Measurements from ENCODE around the gene DDOST.

The DDOST gene

GRCh38 chr1:20661207-20662109 lies at the start of gene DDOST:
TSS of gene DDOST (minus strand) at chr1:20661369. CDS start at chr1:20661350, 19 bp downstream.
- no peaks in the 10 kb centered on the region for H3K9me3 ChIP-seq (ENCODE audit: control insufficient read depth in 1 of 2, low read length in 2 of 2)
- no peaks in the 10 kb centered on the region for H3K27me3 ChIP-seq (ENCODE audit: low read depth, low read length)
- H3K36me3 ChIP-seq (ENCODE audit: control insufficient read depth in 1 of 2, insufficient read depth in 2 of 2, low read length in 2 of 2), result peaks cover 12 to 18% of the 10 kb centered on the region in 2 donors
- peak within 1 kb of the TSS; percentile 87 to 88 for H3K4me3 ChIP-seq (ENCODE audit: low read depth in 1 of 2, low read length in 2 of 2)
- peaks cover 0 to 21% of the 10 kb centered on the region in 2 donors for H3K4me1 ChIP-seq (ENCODE audit: control insufficient read depth in 1 of 2, insufficient read depth in 2 of 2, low read length in 2 of 2)
- H3K27ac ChIP-seq (ENCODE audit: low read length), result peak within 1 kb of the TSS; percentile 80

GRCh38 chr1:20710469-20711284 lies 49.5 kb upstream of the DDOST start:
- no peak overlapping the region for H3K4me3 ChIP-seq (ENCODE audit: low read depth in 1 of 2, low read length in 2 of 2)
- peaks cover 5% of the 10 kb centered on the region for H3K27me3 ChIP-seq (ENCODE audit: low read depth, low read length)
- no peaks in the 10 kb centered on the region for H3K36me3 ChIP-seq (ENCODE audit: control insufficient read depth in 1 of 2, insufficient read depth in 2 of 2, low read length in 2 of 2)
- no peaks in the 10 kb centered on the region for H3K9me3 ChIP-seq (ENCODE audit: control insufficient read depth in 1 of 2, low read length in 2 of 2)
- H3K4me1 ChIP-seq (ENCODE audit: control insufficient read depth in 1 of 2, insufficient read depth in 2 of 2, low read length in 2 of 2), result no peaks in the 10 kb centered on the region
- no peak overlapping the region for H3K27ac ChIP-seq (ENCODE audit: low read length)

- H3K4me3 ChIP-seq (ENCODE audit: low read depth in 1 of 2, low read length in 2 of 2), result no peak overlapping the region
- no peaks in the 10 kb centered on the region for H3K36me3 ChIP-seq (ENCODE audit: control insufficient read depth in 1 of 2, insufficient read depth in 2 of 2, low read length in 2 of 2)
- no peaks in the 10 kb centered on the region for H3K9me3 ChIP-seq (ENCODE audit: control insufficient read depth in 1 of 2, low read length in 2 of 2)
- H3K27me3 ChIP-seq (ENCODE audit: low read depth, low read length), result peaks cover 5% of the 10 kb centered on the region
- no peak overlapping the region for H3K27ac ChIP-seq (ENCODE audit: low read length)
- no peaks in the 10 kb centered on the region for H3K4me1 ChIP-seq (ENCODE audit: control insufficient read depth in 1 of 2, insufficient read depth in 2 of 2, low read length in 2 of 2)
These were observed 48.7 kb upstream of the DDOST start for GRCh38 chr1:20709868-20710267.

GRCh38 chr1:20708891-20709290 lies 47.7 kb upstream of the DDOST start:
- no peaks in the 10 kb centered on the region for H3K4me1 ChIP-seq (ENCODE audit: control insufficient read depth in 1 of 2, insufficient read depth in 2 of 2, low read length in 2 of 2)

GRCh38 chr1:20708057-20708456 lies 46.9 kb upstream of the DDOST start:
- no peak overlapping the region for H3K4me3 ChIP-seq (ENCODE audit: low read depth in 1 of 2, low read length in 2 of 2)
- no peaks in the 10 kb centered on the region for H3K36me3 ChIP-seq (ENCODE audit: control insufficient read depth in 1 of 2, insufficient read depth in 2 of 2, low read length in 2 of 2)
- peaks cover 5% of the 10 kb centered on the region for H3K27me3 ChIP-seq (ENCODE audit: low read depth, low read length)
- H3K9me3 ChIP-seq (ENCODE audit: control insufficient read depth in 1 of 2, low read length in 2 of 2), result no peaks in the 10 kb centered on the region
- H3K27ac ChIP-seq (ENCODE audit: low read length), result no peak overlapping the region
- H3K4me1 ChIP-seq (ENCODE audit: control insufficient read depth in 1 of 2, insufficient read depth in 2 of 2, low read length in 2 of 2), result no peaks in the 10 kb centered on the region

More at GRCh38 chr1:20708891-20709290, 47.7 kb upstream of the DDOST start:
- Histone ChIP-seq H3K27ac (ENCODE audit: low read length) (no peak overlapping the region), H3K9me3 (ENCODE audit: control insufficient read depth in 1 of 2, low read length in 2 of 2) (no peaks in the 10 kb centered on the region), H3K4me3 (ENCODE audit: low read depth in 1 of 2, low read length in 2 of 2) (no peak overlapping the region), H3K36me3 (ENCODE audit: control insufficient read depth in 1 of 2, insufficient read depth in 2 of 2, low read length in 2 of 2) (no peaks in the 10 kb centered on the region), H3K27me3 (ENCODE audit: low read depth, low read length) (peaks cover 5% of the 10 kb centered on the region)

GRCh38 chr1:20706841-20707240 lies 45.7 kb upstream of the DDOST start:
- Histone ChIP-seq H3K4me1 (ENCODE audit: control insufficient read depth in 1 of 2, insufficient read depth in 2 of 2, low read length in 2 of 2) (no peaks in the 10 kb centered on the region), H3K36me3 (ENCODE audit: control insufficient read depth in 1 of 2, insufficient read depth in 2 of 2, low read length in 2 of 2) (no peaks in the 10 kb centered on the region), H3K27ac (ENCODE audit: low read length) (no peak overlapping the region), H3K9me3 (ENCODE audit: control insufficient read depth in 1 of 2, low read length in 2 of 2) (no peaks in the 10 kb centered on the region), H3K27me3 (ENCODE audit: low read depth, low read length) (peaks cover 5% of the 10 kb centered on the region), H3K4me3 (ENCODE audit: low read depth in 1 of 2, low read length in 2 of 2) (no peak overlapping the region)

- Histone ChIP-seq H3K4me1 (ENCODE audit: control insufficient read depth in 1 of 2, insufficient read depth in 2 of 2, low read length in 2 of 2) (no peaks in the 10 kb centered on the region), H3K36me3 (ENCODE audit: control insufficient read depth in 1 of 2, insufficient read depth in 2 of 2, low read length in 2 of 2) (no peaks in the 10 kb centered on the region), H3K9me3 (ENCODE audit: control insufficient read depth in 1 of 2, low read length in 2 of 2) (no peaks in the 10 kb centered on the region), H3K27me3 (ENCODE audit: low read depth, low read length) (peaks cover 2% of the 10 kb centered on the region), H3K27ac (ENCODE audit: low read length) (no peak overlapping the region), H3K4me3 (ENCODE audit: low read depth in 1 of 2, low read length in 2 of 2) (no peak overlapping the region)
These were observed 44.1 kb upstream of the DDOST start for GRCh38 chr1:20705203-20705755.

- Histone ChIP-seq H3K9me3 (ENCODE audit: control insufficient read depth in 1 of 2, low read length in 2 of 2) (no peaks in the 10 kb centered on the region), H3K27me3 (ENCODE audit: low read depth, low read length) (no peaks in the 10 kb centered on the region), H3K36me3 (ENCODE audit: control insufficient read depth in 1 of 2, insufficient read depth in 2 of 2, low read length in 2 of 2) (no peaks in the 10 kb centered on the region), H3K4me3 (ENCODE audit: low read depth in 1 of 2, low read length in 2 of 2) (no peak overlapping the region), H3K27ac (ENCODE audit: low read length) (no peak overlapping the region), H3K4me1 (ENCODE audit: control insufficient read depth in 1 of 2, insufficient read depth in 2 of 2, low read length in 2 of 2) (no peaks in the 10 kb centered on the region)
These were observed 43.4 kb upstream of the DDOST start for GRCh38 chr1:20704390-20705202.

- H3K4me1 ChIP-seq (ENCODE audit: control insufficient read depth in 1 of 2, insufficient read depth in 2 of 2, low read length in 2 of 2), result peaks cover 0 to 3% of the 10 kb centered on the region in 2 donors
- H3K36me3 ChIP-seq (ENCODE audit: control insufficient read depth in 1 of 2, insufficient read depth in 2 of 2, low read length in 2 of 2), result no peaks in the 10 kb centered on the region
- no peaks in the 10 kb centered on the region for H3K27me3 ChIP-seq (ENCODE audit: low read depth, low read length)
- H3K27ac ChIP-seq (ENCODE audit: low read length), result no peak overlapping the region
- H3K9me3 ChIP-seq (ENCODE audit: control insufficient read depth in 1 of 2, low read length in 2 of 2), result no peaks in the 10 kb centered on the region
- no peak overlapping the region for H3K4me3 ChIP-seq (ENCODE audit: low read depth in 1 of 2, low read length in 2 of 2)
These were observed 42.1 kb upstream of the DDOST start for GRCh38 chr1:20703124-20703756.

GRCh38 chr1:20702416-20702815 lies 41.2 kb upstream of the DDOST start:
- no peaks in the 10 kb centered on the region for H3K9me3 ChIP-seq (ENCODE audit: control insufficient read depth in 1 of 2, low read length in 2 of 2)
- H3K4me3 ChIP-seq (ENCODE audit: low read depth in 1 of 2, low read length in 2 of 2), result no peak overlapping the region
- H3K27me3 ChIP-seq (ENCODE audit: low read depth, low read length), result no peaks in the 10 kb centered on the region
- no peaks in the 10 kb centered on the region for H3K36me3 ChIP-seq (ENCODE audit: control insufficient read depth in 1 of 2, insufficient read depth in 2 of 2, low read length in 2 of 2)
- H3K4me1 ChIP-seq (ENCODE audit: control insufficient read depth in 1 of 2, insufficient read depth in 2 of 2, low read length in 2 of 2), result peaks cover 0 to 8% of the 10 kb centered on the region in 2 donors
- no peak overlapping the region for H3K27ac ChIP-seq (ENCODE audit: low read length)
